Astrocyte (in vitro differentiated cells and primary cell): ENCODE results near the gene ART3.

ENCODE experiments used
- CTCF ChIP-seq: IDR thresholded peaks from 2 replicates; pipeline ENCODE4 v1.5.1; 2011; ENCODE audit warnings: low read depth, mild to moderate bottlenecking, inconsistent platforms, low read length, moderate library complexity; ENCODE audit not compliant: insufficient read depth
- EZH2 ChIP-seq: IDR thresholded peaks from 2 replicates; pipeline ENCODE4 v1.6.1; 2012; ENCODE audit warnings: mild to moderate bottlenecking, low read length, inconsistent platforms; ENCODE audit not compliant: insufficient read depth

GRCh38 chr4:76053730-76054129 is 20.8 kb upstream of the ART3 start:
- TF ChIP-seq CTCF = no peak
- TF ChIP-seq EZH2 = no peak
